Measurements from ENCODE around the gene STK38.

The STK38 gene

GRCh38 chr6:36495086-36495485, 52.2 kb downstream of the STK38 start:
- no peak overlapping the region for H3K27ac ChIP-seq (replicated peaks; ENCODE audit: low read length)

DNA sequence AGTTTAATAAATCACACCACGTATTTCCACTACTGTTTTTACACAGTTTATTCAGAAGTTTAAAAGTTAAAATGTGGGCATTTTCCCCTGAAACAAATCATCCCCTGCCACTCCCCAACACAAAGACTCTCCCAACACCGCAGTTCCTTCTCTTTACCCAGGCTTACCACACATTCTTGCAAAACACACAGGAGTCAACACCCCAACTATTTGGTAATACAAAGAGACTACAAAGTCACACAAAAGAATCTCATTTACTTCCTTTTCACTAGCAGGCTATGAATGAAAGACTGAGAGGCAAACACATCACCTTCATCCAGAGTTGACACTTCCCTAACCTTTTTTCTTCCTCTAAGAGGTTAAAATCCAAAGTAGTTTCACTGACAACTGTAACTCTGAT, 53.4 kb downstream of the STK38 start:
- no peak overlapping the region for H2BK5ac ChIP-seq (ENCODE audit: low read length)
- H2AFZ ChIP-seq (ENCODE audit: low read length) = no peak overlapping the region
- no peak overlapping the region for H4K8ac ChIP-seq (ENCODE audit: low read depth, low read length)
- no peak overlapping the region for H3K14ac ChIP-seq (ENCODE audit: low read length)
- no peak overlapping the region for H2AK5ac ChIP-seq (ENCODE audit: low read depth, low read length)
- no peaks in the 10 kb centered on the region for H3K9me3 ChIP-seq (replicated peaks in 1 of 2; ENCODE audit: control insufficient read depth in 2 of 2, insufficient read depth in 1 of 2, low read depth in 1 of 2, low read length in 2 of 2)
- H3K4me1 ChIP-seq (ENCODE audit: control insufficient read depth in 2 of 2, insufficient read depth in 1 of 2, low read depth in 1 of 2, low read length in 2 of 2) = peaks cover 12 to 18% of the 10 kb centered on the region in 2 donors
- H3K4me3 ChIP-seq (ENCODE audit: low read length in 2 of 2) = no peak overlapping the region
- H3K27me3 ChIP-seq (ENCODE audit: control insufficient read depth in 3 of 3, insufficient read depth in 3 of 3, low read depth in 1 of 3, low read length in 3 of 3) = no peaks in the 10 kb centered on the region
- WGBS, 2 donors (ENCODE audit: extremely low coverage in 2 of 2, insufficient read length in 2 of 2, insufficient replicate concordance in 1 of 2) = no CpG with 5 or more reads among the region's 2 CpGs
- H3K36me3 ChIP-seq (replicated peaks in 1 of 2; ENCODE audit: control insufficient read depth in 2 of 2, insufficient read depth in 2 of 2, low read length in 2 of 2) = peaks cover 13 to 80% of the 10 kb centered on the region in 2 donors
- H3K79me1 ChIP-seq (ENCODE audit: low read depth, low read length) = peaks cover 2% of the 10 kb centered on the region
- no peak overlapping the region for H3K9ac ChIP-seq (ENCODE audit: low read depth, low read length, poor library complexity)
- no peak overlapping the region for H4K91ac ChIP-seq (ENCODE audit: low read depth, low read length, poor library complexity)
- no peak overlapping the region for H2BK120ac ChIP-seq (ENCODE audit: low read depth, low read length)
- H3K18ac ChIP-seq (ENCODE audit: low read length) = no peak overlapping the region
- H3K27ac ChIP-seq (replicated peaks; ENCODE audit: low read length) = no peak overlapping the region
- H3K4ac ChIP-seq (ENCODE audit: low read length) = no peak overlapping the region
- no peak overlapping the region for H2BK12ac ChIP-seq (ENCODE audit: low read length)
- peak; percentile 29 for DNase-seq (ENCODE audit: low spot score)
- no peak overlapping the region for H3K23ac ChIP-seq (ENCODE audit: low read depth, low read length, poor library complexity)
- no peak overlapping the region for H2BK15ac ChIP-seq (ENCODE audit: low read length)
- H3K4me2 ChIP-seq (ENCODE audit: insufficient read depth, low read length, poor library complexity, severe bottlenecking) = no peak overlapping the region

More at GRCh38 chr6:36495086-36495485, 52.2 kb downstream of the STK38 start:
- peaks cover 12 to 19% of the 10 kb centered on the region in 2 donors for H3K4me1 ChIP-seq (ENCODE audit: control insufficient read depth in 2 of 2, insufficient read depth in 1 of 2, low read depth in 1 of 2, low read length in 2 of 2)
- peaks cover 16 to 81% of the 10 kb centered on the region in 2 donors for H3K36me3 ChIP-seq (replicated peaks in 1 of 2; ENCODE audit: control insufficient read depth in 2 of 2, insufficient read depth in 2 of 2, low read length in 2 of 2)
- H4K8ac ChIP-seq (ENCODE audit: low read depth, low read length) = no peak overlapping the region
- WGBS, 2 donors (ENCODE audit: extremely low coverage in 2 of 2, insufficient read length in 2 of 2, insufficient replicate concordance in 1 of 2) = no CpG with 5 or more reads among the region's 5 CpGs
- no peak overlapping the region for H2BK120ac ChIP-seq (ENCODE audit: low read depth, low read length)
- H2BK12ac ChIP-seq (ENCODE audit: low read length) = no peak overlapping the region
- peaks cover 4% of the 10 kb centered on the region for H3K79me1 ChIP-seq (ENCODE audit: low read depth, low read length)
- no peak overlapping the region for H2BK5ac ChIP-seq (ENCODE audit: low read length)
- peaks cover 0 to 2% (median 0%) of the 10 kb centered on the region in 3 experiments for H3K27me3 ChIP-seq (ENCODE audit: control insufficient read depth in 3 of 3, insufficient read depth in 3 of 3, low read depth in 1 of 3, low read length in 3 of 3)
- no peaks in the 10 kb centered on the region for H3K9me3 ChIP-seq (replicated peaks in 1 of 2; ENCODE audit: control insufficient read depth in 2 of 2, insufficient read depth in 1 of 2, low read depth in 1 of 2, low read length in 2 of 2)
- H3K18ac ChIP-seq (ENCODE audit: low read length) = no peak overlapping the region
- H2AFZ ChIP-seq (ENCODE audit: low read length) = no peak overlapping the region
- H3K4me3 ChIP-seq (ENCODE audit: low read length in 2 of 2) = no peak overlapping the region
- H3K14ac ChIP-seq (ENCODE audit: low read length) = no peak overlapping the region
- H2AK5ac ChIP-seq (ENCODE audit: low read depth, low read length) = no peak overlapping the region
- H3K4me2 ChIP-seq (ENCODE audit: insufficient read depth, low read length, poor library complexity, severe bottlenecking) = no peak overlapping the region
- no peak overlapping the region for H2BK15ac ChIP-seq (ENCODE audit: low read length)
- no peak overlapping the region for H4K91ac ChIP-seq (ENCODE audit: low read depth, low read length, poor library complexity)
- H3K4ac ChIP-seq (ENCODE audit: low read length) = no peak overlapping the region
- H3K23ac ChIP-seq (ENCODE audit: low read depth, low read length, poor library complexity) = no peak overlapping the region
- no peak for DNase-seq (ENCODE audit: low spot score)
- H3K9ac ChIP-seq (ENCODE audit: low read depth, low read length, poor library complexity) = no peak overlapping the region

GRCh38 chr6:36493319-36493718, 54.0 kb downstream of the STK38 start:
- H3K23ac ChIP-seq (ENCODE audit: low read depth, low read length, poor library complexity) = no peak overlapping the region
- no peak overlapping the region for H3K4me2 ChIP-seq (ENCODE audit: insufficient read depth, low read length, poor library complexity, severe bottlenecking)
- no peak overlapping the region for H4K8ac ChIP-seq (ENCODE audit: low read depth, low read length)
- H3K27me3 ChIP-seq (ENCODE audit: control insufficient read depth in 3 of 3, insufficient read depth in 3 of 3, low read depth in 1 of 3, low read length in 3 of 3) = no peaks in the 10 kb centered on the region
- no CpG with 5 or more reads among the region's 6 CpGs for WGBS, 2 donors (ENCODE audit: extremely low coverage in 2 of 2, insufficient read length in 2 of 2, insufficient replicate concordance in 1 of 2)
- H2BK15ac ChIP-seq (ENCODE audit: low read length) = no peak overlapping the region
- no peak overlapping the region for H3K27ac ChIP-seq (replicated peaks; ENCODE audit: low read length)
- DNase-seq (ENCODE audit: low spot score) = no peak
- peaks cover 2% of the 10 kb centered on the region for H3K79me1 ChIP-seq (ENCODE audit: low read depth, low read length)
- no peaks in the 10 kb centered on the region for H3K9me3 ChIP-seq (replicated peaks in 1 of 2; ENCODE audit: control insufficient read depth in 2 of 2, insufficient read depth in 1 of 2, low read depth in 1 of 2, low read length in 2 of 2)
- no peak overlapping the region for H2AFZ ChIP-seq (ENCODE audit: low read length)
- no peak overlapping the region for H2BK5ac ChIP-seq (ENCODE audit: low read length)
- H3K4me1 ChIP-seq (ENCODE audit: control insufficient read depth in 2 of 2, insufficient read depth in 1 of 2, low read depth in 1 of 2, low read length in 2 of 2) = peaks cover 12 to 18% of the 10 kb centered on the region in 2 donors
- H3K9ac ChIP-seq (ENCODE audit: low read depth, low read length, poor library complexity) = peak overlapping the region; percentile 30
- no peak overlapping the region for H2BK120ac ChIP-seq (ENCODE audit: low read depth, low read length)
- peaks cover 14 to 80% of the 10 kb centered on the region in 2 donors for H3K36me3 ChIP-seq (replicated peaks in 1 of 2; ENCODE audit: control insufficient read depth in 2 of 2, insufficient read depth in 2 of 2, low read length in 2 of 2)
- no peak overlapping the region for H4K91ac ChIP-seq (ENCODE audit: low read depth, low read length, poor library complexity)
- H2BK12ac ChIP-seq (ENCODE audit: low read length) = peak overlapping the region; percentile 63
- H3K18ac ChIP-seq (ENCODE audit: low read length) = peak overlapping the region; percentile 59
- no peak overlapping the region for H2AK5ac ChIP-seq (ENCODE audit: low read depth, low read length)
- no peak overlapping the region for H3K4me3 ChIP-seq (ENCODE audit: low read length in 2 of 2)
- H3K14ac ChIP-seq (ENCODE audit: low read length) = no peak overlapping the region
- H3K4ac ChIP-seq (ENCODE audit: low read length) = no peak overlapping the region

GRCh38 chr6:36492621-36493020, 54.7 kb downstream of the STK38 start:
- Histone ChIP-seq H4K91ac (ENCODE audit: low read depth, low read length, poor library complexity) (no peak overlapping the region), H3K27me3 (ENCODE audit: control insufficient read depth in 3 of 3, insufficient read depth in 3 of 3, low read depth in 1 of 3, low read length in 3 of 3) (no peaks in the 10 kb centered on the region), H2AFZ (ENCODE audit: low read length) (no peak overlapping the region), H2BK15ac (ENCODE audit: low read length) (no peak overlapping the region), H3K4me2 (ENCODE audit: insufficient read depth, low read length, poor library complexity, severe bottlenecking) (no peak overlapping the region), H3K79me1 (ENCODE audit: low read depth, low read length) (peaks cover 2% of the 10 kb centered on the region), H3K4me1 (ENCODE audit: control insufficient read depth in 2 of 2, insufficient read depth in 1 of 2, low read depth in 1 of 2, low read length in 2 of 2) (peaks cover 12 to 18% of the 10 kb centered on the region in 2 donors), H3K36me3 (replicated peaks in 1 of 2; ENCODE audit: control insufficient read depth in 2 of 2, insufficient read depth in 2 of 2, low read length in 2 of 2) (peaks cover 14 to 80% of the 10 kb centered on the region in 2 donors), H3K14ac (ENCODE audit: low read length) (no peak overlapping the region), H2BK12ac (ENCODE audit: low read length) (no peak overlapping the region), H3K9ac (ENCODE audit: low read depth, low read length, poor library complexity) (no peak overlapping the region), H3K4ac (ENCODE audit: low read length) (no peak overlapping the region), H2BK5ac (ENCODE audit: low read length) (no peak overlapping the region), H3K9me3 (replicated peaks in 1 of 2; ENCODE audit: control insufficient read depth in 2 of 2, insufficient read depth in 1 of 2, low read depth in 1 of 2, low read length in 2 of 2) (no peaks in the 10 kb centered on the region), H2BK120ac (ENCODE audit: low read depth, low read length) (no peak overlapping the region), H3K23ac (ENCODE audit: low read depth, low read length, poor library complexity) (no peak overlapping the region), H2AK5ac (ENCODE audit: low read depth, low read length) (no peak overlapping the region), H3K18ac (ENCODE audit: low read length) (no peak overlapping the region), H4K8ac (ENCODE audit: low read depth, low read length) (no peak overlapping the region), H3K27ac (replicated peaks; ENCODE audit: low read length) (no peak overlapping the region), H3K4me3 (ENCODE audit: low read length in 2 of 2) (no peak overlapping the region)
- no CpG with 5 or more reads among the region's 1 CpG for WGBS, 2 donors (ENCODE audit: extremely low coverage in 2 of 2, insufficient read length in 2 of 2, insufficient replicate concordance in 1 of 2)
- no peak for DNase-seq (ENCODE audit: low spot score)
